ENCODE results near the gene MTARC1. TPM values are rescaled to one million over a fixed set of nuclear protein-coding genes. Genes with fewer than 3 reads are reported as not detected.

Gene MTARC1
- polyA plus RNA-seq, 3 donors from 2014 or later, result 0.37 TPM; not detected in 2

- no peak overlapping the region for H3K27ac Mint-ChIP-seq
- DNase-seq, result no peak
- no peaks in the 10 kb centered on the region for H3K9me3 Mint-ChIP-seq
- H3K36me3 Mint-ChIP-seq, result no peaks in the 10 kb centered on the region
- no peak overlapping the region for H3K4me3 Mint-ChIP-seq
- H3K4me1 Mint-ChIP-seq, result no peaks in the 10 kb centered on the region
- H3K27me3 Mint-ChIP-seq (ENCODE audit: low read depth in 3 of 3), result peaks cover 7 to 8% (median 8%) of the 10 kb centered on the region in 3 donors
Observed at GRCh38 chr1:220804202-220804586, 17.5 kb downstream of the MTARC1 start.

GRCh38 chr1:220806408-220806807 lies 19.7 kb downstream of the MTARC1 start:
- peaks cover 8 to 15% (median 9%) of the 10 kb centered on the region in 3 donors for H3K27me3 Mint-ChIP-seq (ENCODE audit: low read depth in 3 of 3)
- no peak overlapping the region for H3K27ac Mint-ChIP-seq
- H3K4me1 Mint-ChIP-seq, result peaks cover 8 to 12% of the 10 kb centered on the region in 2 donors
- DNase-seq, result no peak
- H3K4me3 Mint-ChIP-seq, result no peak overlapping the region
- H3K9me3 Mint-ChIP-seq, result no peaks in the 10 kb centered on the region
- no peaks in the 10 kb centered on the region for H3K36me3 Mint-ChIP-seq

GRCh38 chr1:220807726-220808125 lies 21.0 kb downstream of the MTARC1 start:
- no peak overlapping the region for H3K27ac Mint-ChIP-seq
- peaks cover 8 to 12% of the 10 kb centered on the region in 2 donors for H3K4me1 Mint-ChIP-seq
- no peaks in the 10 kb centered on the region for H3K9me3 Mint-ChIP-seq
- H3K36me3 Mint-ChIP-seq, result no peaks in the 10 kb centered on the region
- peaks cover 9 to 17% (median 11%) of the 10 kb centered on the region in 3 donors for H3K27me3 Mint-ChIP-seq (ENCODE audit: low read depth in 3 of 3)
- H3K4me3 Mint-ChIP-seq, result no peak overlapping the region
- DNase-seq, result no peak

- no peaks in the 10 kb centered on the region for H3K36me3 Mint-ChIP-seq
- no peak overlapping the region for H3K4me3 Mint-ChIP-seq
- no peak overlapping the region for H3K27ac Mint-ChIP-seq
- H3K9me3 Mint-ChIP-seq, result no peaks in the 10 kb centered on the region
- H3K4me1 Mint-ChIP-seq, result peaks cover 8 to 12% of the 10 kb centered on the region in 2 donors
- peaks cover 8 to 17% (median 13%) of the 10 kb centered on the region in 3 donors for H3K27me3 Mint-ChIP-seq (ENCODE audit: low read depth in 3 of 3)
- DNase-seq, result no peak
Observed at GRCh38 chr1:220808345-220809186, 21.9 kb downstream of the MTARC1 start.

GRCh38 chr1:220809187-220809550 lies 22.5 kb downstream of the MTARC1 start:
- no peaks in the 10 kb centered on the region for H3K9me3 Mint-ChIP-seq
- peaks cover 8 to 17% (median 13%) of the 10 kb centered on the region in 3 donors for H3K27me3 Mint-ChIP-seq (ENCODE audit: low read depth in 3 of 3)
- no peak for DNase-seq
- H3K27ac Mint-ChIP-seq, result no peak overlapping the region
- no peaks in the 10 kb centered on the region for H3K36me3 Mint-ChIP-seq
- H3K4me1 Mint-ChIP-seq, result peaks cover 8 to 12% of the 10 kb centered on the region in 2 donors
- no peak overlapping the region for H3K4me3 Mint-ChIP-seq

- no peaks in the 10 kb centered on the region for H3K9me3 Mint-ChIP-seq
- no peak overlapping the region for H3K27ac Mint-ChIP-seq
- no peaks in the 10 kb centered on the region for H3K36me3 Mint-ChIP-seq
- H3K4me3 Mint-ChIP-seq, result peak overlapping the region in 1 of 5 donors; percentile 67
- peaks cover 8 to 17% (median 13%) of the 10 kb centered on the region in 3 donors for H3K27me3 Mint-ChIP-seq (ENCODE audit: low read depth in 3 of 3)
- DNase-seq, result no peak
- H3K4me1 Mint-ChIP-seq, result peaks cover 8 to 12% of the 10 kb centered on the region in 2 donors
Observed at GRCh38 chr1:220809704-220810103, 23.0 kb downstream of the MTARC1 start.

GRCh38 chr1:220810179-220810653 lies 23.5 kb downstream of the MTARC1 start:
- peaks cover 8 to 12% of the 10 kb centered on the region in 2 donors for H3K4me1 Mint-ChIP-seq
- peak; percentile 40 to 55 (median 55) for DNase-seq
- H3K27ac Mint-ChIP-seq, result no peak overlapping the region
- peak overlapping the region; percentile 55 to 70 (median 62) for H3K4me3 Mint-ChIP-seq
- H3K9me3 Mint-ChIP-seq, result no peaks in the 10 kb centered on the region
- peaks cover 8 to 17% (median 13%) of the 10 kb centered on the region in 3 donors for H3K27me3 Mint-ChIP-seq (ENCODE audit: low read depth in 3 of 3)
- no peaks in the 10 kb centered on the region for H3K36me3 Mint-ChIP-seq

- Mint-ChIP-seq H3K27ac (no peak overlapping the region), H3K9me3 (no peaks in the 10 kb centered on the region), H3K27me3 (ENCODE audit: low read depth in 3 of 3) (peaks cover 8 to 17% (median 13%) of the 10 kb centered on the region in 3 donors), H3K4me3 (peak overlapping the region in 2 of 5 donors; percentile 57 to 67), H3K4me1 (peaks cover 8 to 12% of the 10 kb centered on the region in 2 donors), H3K36me3 (no peaks in the 10 kb centered on the region)
- DNase-seq, result no peak
Observed at GRCh38 chr1:220810963-220811362, 24.2 kb downstream of the MTARC1 start.

- H3K27ac Mint-ChIP-seq, result no peak overlapping the region
- no peaks in the 10 kb centered on the region for H3K36me3 Mint-ChIP-seq
- H3K4me1 Mint-ChIP-seq, result peaks cover 8 to 12% of the 10 kb centered on the region in 2 donors
- H3K9me3 Mint-ChIP-seq, result no peaks in the 10 kb centered on the region
- no peak overlapping the region for H3K4me3 Mint-ChIP-seq
- no peak for DNase-seq
- peaks cover 4 to 17% (median 13%) of the 10 kb centered on the region in 3 donors for H3K27me3 Mint-ChIP-seq (ENCODE audit: low read depth in 3 of 3)
Observed at GRCh38 chr1:220811695-220812094, 25.0 kb downstream of the MTARC1 start.

GRCh38 chr1:220812308-220812707 lies 25.6 kb downstream of the MTARC1 start:
- Mint-ChIP-seq H3K4me3 (no peak overlapping the region), H3K27ac (no peak overlapping the region), H3K4me1 (peaks cover 8 to 12% of the 10 kb centered on the region in 2 donors), H3K36me3 (no peaks in the 10 kb centered on the region), H3K27me3 (ENCODE audit: low read depth in 3 of 3) (peaks cover 4 to 17% (median 15%) of the 10 kb centered on the region in 3 donors), H3K9me3 (no peaks in the 10 kb centered on the region)
- DNase-seq, result no peak

GRCh38 chr1:220813013-220813412 lies 26.3 kb downstream of the MTARC1 start:
- H3K9me3 Mint-ChIP-seq, result no peaks in the 10 kb centered on the region
- H3K4me3 Mint-ChIP-seq, result no peak overlapping the region
- DNase-seq, result no peak
- no peaks in the 10 kb centered on the region for H3K36me3 Mint-ChIP-seq
- H3K27ac Mint-ChIP-seq, result no peak overlapping the region
- peaks cover 8 to 12% of the 10 kb centered on the region in 2 donors for H3K4me1 Mint-ChIP-seq
- peaks cover 4 to 13% (median 12%) of the 10 kb centered on the region in 3 donors for H3K27me3 Mint-ChIP-seq (ENCODE audit: low read depth in 3 of 3)

GRCh38 chr1:220815409-220815808 lies 28.7 kb downstream of the MTARC1 start:
- peaks cover 3 to 4% of the 10 kb centered on the region in 2 donors for H3K4me1 Mint-ChIP-seq
- no peaks in the 10 kb centered on the region for H3K9me3 Mint-ChIP-seq
- peaks cover 4 to 10% (median 6%) of the 10 kb centered on the region in 3 donors for H3K27me3 Mint-ChIP-seq (ENCODE audit: low read depth in 3 of 3)
- no peak for DNase-seq
- H3K4me3 Mint-ChIP-seq, result no peak overlapping the region
- no peak overlapping the region for H3K27ac Mint-ChIP-seq
- no peaks in the 10 kb centered on the region for H3K36me3 Mint-ChIP-seq

- H3K27me3 Mint-ChIP-seq (ENCODE audit: low read depth in 3 of 3), result peaks cover 0 to 8% (median 1%) of the 10 kb centered on the region in 3 donors
- no peaks in the 10 kb centered on the region for H3K4me1 Mint-ChIP-seq
- no peak for DNase-seq
- no peak overlapping the region for H3K4me3 Mint-ChIP-seq
- no peaks in the 10 kb centered on the region for H3K36me3 Mint-ChIP-seq
- no peak overlapping the region for H3K27ac Mint-ChIP-seq
- no peaks in the 10 kb centered on the region for H3K9me3 Mint-ChIP-seq
Observed at GRCh38 chr1:220817907-220818306, 31.2 kb downstream of the MTARC1 start.

GRCh38 chr1:220818421-220819173 lies 31.9 kb downstream of the MTARC1 start:
- H3K27me3 Mint-ChIP-seq (ENCODE audit: low read depth in 3 of 3), result peaks cover 0 to 8% (median 1%) of the 10 kb centered on the region in 3 donors
- H3K27ac Mint-ChIP-seq, result no peak overlapping the region
- H3K36me3 Mint-ChIP-seq, result no peaks in the 10 kb centered on the region
- no peaks in the 10 kb centered on the region for H3K4me1 Mint-ChIP-seq
- DNase-seq, result no peak
- H3K9me3 Mint-ChIP-seq, result no peaks in the 10 kb centered on the region
- no peak overlapping the region for H3K4me3 Mint-ChIP-seq
